ENCODE results near the gene SRD5A1.

Gene SRD5A1

GRCh38 chr5:6705959-6706358, 72.7 kb downstream of the SRD5A1 start:
- H3K79me2 ChIP-seq (ENCODE audit: insufficient read depth, low read depth), result no peaks in the 10 kb centered on the region
- no peak overlapping the region for H3K4me2 ChIP-seq
- no peak overlapping the region for H2AFZ ChIP-seq (ENCODE audit: low read depth)
- no peaks in the 10 kb centered on the region for H4K20me1 ChIP-seq (ENCODE audit: insufficient read depth)
- H3K27me3 ChIP-seq (ENCODE audit: insufficient read depth, low read depth), result no peaks in the 10 kb centered on the region
- H3K27ac ChIP-seq, result no peak overlapping the region
- no peaks in the 10 kb centered on the region for H3K36me3 ChIP-seq (ENCODE audit: insufficient read depth)
- no peak overlapping the region for H3K9ac ChIP-seq
- no peak overlapping the region for H3K4me3 ChIP-seq (IDR thresholded peaks at IDR 0.05; ENCODE audit: insufficient read depth, low read depth, low read length)
- TF ChIP-seq, protein P1, sequence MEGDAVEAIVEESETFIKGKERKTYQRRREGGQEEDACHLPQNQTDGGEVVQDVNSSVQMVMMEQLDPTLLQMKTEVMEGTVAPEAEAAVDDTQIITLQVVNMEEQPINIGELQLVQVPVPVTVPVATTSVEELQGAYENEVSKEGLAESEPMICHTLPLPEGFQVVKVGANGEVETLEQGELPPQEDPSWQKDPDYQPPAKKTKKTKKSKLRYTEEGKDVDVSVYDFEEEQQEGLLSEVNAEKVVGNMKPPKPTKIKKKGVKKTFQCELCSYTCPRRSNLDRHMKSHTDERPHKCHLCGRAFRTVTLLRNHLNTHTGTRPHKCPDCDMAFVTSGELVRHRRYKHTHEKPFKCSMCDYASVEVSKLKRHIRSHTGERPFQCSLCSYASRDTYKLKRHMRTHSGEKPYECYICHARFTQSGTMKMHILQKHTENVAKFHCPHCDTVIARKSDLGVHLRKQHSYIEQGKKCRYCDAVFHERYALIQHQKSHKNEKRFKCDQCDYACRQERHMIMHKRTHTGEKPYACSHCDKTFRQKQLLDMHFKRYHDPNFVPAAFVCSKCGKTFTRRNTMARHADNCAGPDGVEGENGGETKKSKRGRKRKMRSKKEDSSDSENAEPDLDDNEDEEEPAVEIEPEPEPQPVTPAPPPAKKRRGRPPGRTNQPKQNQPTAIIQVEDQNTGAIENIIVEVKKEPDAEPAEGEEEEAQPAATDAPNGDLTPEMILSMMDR (conservative IDR thresholded peaks at IDR 0.05; ENCODE audit: low read depth, low read length), result no peak
- peaks cover 11% of the 10 kb centered on the region for H3K4me1 ChIP-seq (ENCODE audit: low read depth, poor library complexity, severe bottlenecking)

DNA sequence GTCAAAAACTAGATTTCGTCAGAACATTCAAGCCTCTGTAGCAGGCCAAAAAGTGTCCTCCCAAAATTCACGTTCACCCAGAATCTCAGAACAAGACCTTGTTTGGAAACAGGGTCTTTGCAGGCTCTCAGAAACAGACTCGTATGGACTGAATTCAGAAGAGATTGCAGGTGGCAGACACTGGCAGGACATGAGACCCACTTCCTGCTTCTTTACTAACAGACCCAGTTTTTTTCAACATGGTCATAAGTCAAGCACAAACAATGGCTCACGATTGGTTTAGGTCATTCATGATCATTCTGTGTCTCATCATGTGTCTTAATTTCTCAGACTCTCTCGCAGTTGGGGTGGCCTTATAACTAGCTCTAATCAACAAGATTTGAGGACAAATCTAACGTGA, 74.6 kb downstream of the SRD5A1 start:
- TF ChIP-seq, protein P1 (conservative IDR thresholded peaks at IDR 0.05; ENCODE audit: low read depth, low read length), result no peak
- Histone ChIP-seq H3K9ac (no peak overlapping the region), H3K27ac (no peak overlapping the region), H3K79me2 (ENCODE audit: insufficient read depth, low read depth) (no peaks in the 10 kb centered on the region), H4K20me1 (ENCODE audit: insufficient read depth) (no peaks in the 10 kb centered on the region), H3K4me2 (no peak overlapping the region), H2AFZ (ENCODE audit: low read depth) (no peak overlapping the region), H3K36me3 (ENCODE audit: insufficient read depth) (no peaks in the 10 kb centered on the region), H3K4me3 (IDR thresholded peaks at IDR 0.05; ENCODE audit: insufficient read depth, low read depth, low read length) (no peak overlapping the region), H3K4me1 (ENCODE audit: low read depth, poor library complexity, severe bottlenecking) (peaks cover 20% of the 10 kb centered on the region), H3K27me3 (ENCODE audit: insufficient read depth, low read depth) (no peaks in the 10 kb centered on the region)

DNA sequence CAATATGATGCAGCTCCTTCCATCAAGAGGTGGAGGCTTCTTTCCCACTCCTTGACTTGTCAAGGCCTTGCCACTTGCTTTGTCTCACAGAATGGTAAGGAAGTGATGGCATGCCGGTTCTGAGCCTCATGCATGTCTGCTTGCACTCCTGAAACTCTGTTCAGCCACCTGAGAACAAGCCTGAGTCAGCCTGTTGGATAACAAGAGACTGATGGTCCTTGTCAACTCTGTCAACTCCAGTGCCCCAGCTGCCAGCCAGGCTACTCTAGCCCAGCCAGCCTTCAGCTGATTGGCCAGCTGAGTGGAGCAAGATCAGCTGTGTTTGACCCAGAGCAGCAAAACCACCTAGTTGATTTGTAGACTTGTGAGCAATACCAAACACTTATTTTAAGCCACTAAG, 75.6 kb downstream of the SRD5A1 start:
- H4K20me1 ChIP-seq (ENCODE audit: insufficient read depth), result no peaks in the 10 kb centered on the region
- H3K4me2 ChIP-seq, result no peak overlapping the region
- no peaks in the 10 kb centered on the region for H3K27me3 ChIP-seq (ENCODE audit: insufficient read depth, low read depth)
- H3K27ac ChIP-seq, result no peak overlapping the region
- H3K4me3 ChIP-seq (IDR thresholded peaks at IDR 0.05; ENCODE audit: insufficient read depth, low read depth, low read length), result no peak overlapping the region
- no peaks in the 10 kb centered on the region for H3K79me2 ChIP-seq (ENCODE audit: insufficient read depth, low read depth)
- no peak overlapping the region for H2AFZ ChIP-seq (ENCODE audit: low read depth)
- TF ChIP-seq, protein P1 (conservative IDR thresholded peaks at IDR 0.05; ENCODE audit: low read depth, low read length), result no peak
- no peak overlapping the region for H3K9ac ChIP-seq
- H3K36me3 ChIP-seq (ENCODE audit: insufficient read depth), result no peaks in the 10 kb centered on the region
- H3K4me1 ChIP-seq (ENCODE audit: low read depth, poor library complexity, severe bottlenecking), result peaks cover 20% of the 10 kb centered on the region

DNA sequence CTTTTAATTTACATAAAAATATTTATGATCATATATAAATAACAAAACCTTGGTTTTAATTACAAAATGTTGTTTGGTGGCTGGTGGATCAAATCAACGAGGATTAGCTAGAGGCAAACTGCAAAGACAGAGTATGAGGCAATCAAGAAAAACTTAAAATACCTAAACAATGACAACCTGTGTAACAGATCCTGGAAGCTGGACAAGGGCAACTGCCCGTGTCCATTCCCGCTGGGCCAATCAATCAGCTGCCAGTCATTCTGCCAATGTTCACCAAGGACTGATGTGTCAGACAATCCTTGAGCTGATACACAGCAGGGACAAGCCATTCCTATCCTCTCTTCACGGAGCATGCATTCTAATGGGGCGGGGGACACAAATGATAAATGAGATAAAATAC, 76.8 kb downstream of the SRD5A1 start:
- H3K4me2 ChIP-seq, result no peak overlapping the region
- no peak overlapping the region for H3K4me3 ChIP-seq (IDR thresholded peaks at IDR 0.05; ENCODE audit: insufficient read depth, low read depth, low read length)
- TF ChIP-seq, protein P1 (conservative IDR thresholded peaks at IDR 0.05; ENCODE audit: low read depth, low read length), result no peak
- H4K20me1 ChIP-seq (ENCODE audit: insufficient read depth), result peaks cover 5% of the 10 kb centered on the region
- no peak overlapping the region for H3K9ac ChIP-seq
- H2AFZ ChIP-seq (ENCODE audit: low read depth), result no peak overlapping the region
- H3K27me3 ChIP-seq (ENCODE audit: insufficient read depth, low read depth), result no peaks in the 10 kb centered on the region
- peaks cover 6% of the 10 kb centered on the region for H3K79me2 ChIP-seq (ENCODE audit: insufficient read depth, low read depth)
- H3K36me3 ChIP-seq (ENCODE audit: insufficient read depth), result no peaks in the 10 kb centered on the region
- no peak overlapping the region for H3K27ac ChIP-seq
- H3K4me1 ChIP-seq (ENCODE audit: low read depth, poor library complexity, severe bottlenecking), result peaks cover 20% of the 10 kb centered on the region
